ENCODE data around the gene YWHAQ.

YWHAQ gene

GRCh38 chr2:9655441-9656269, 24.9 kb upstream of the YWHAQ start:
- in situ Hi-C loops (cut with MboI; ENCODE audit: low sequenced_read_pairs), result no loop called here

GRCh38 chr2:9654452-9655100, 23.8 kb upstream of the YWHAQ start:
- in situ Hi-C loops (cut with MboI; ENCODE audit: low sequenced_read_pairs), result no loop called here

GRCh38 chr2:9653485-9654271, 22.9 kb upstream of the YWHAQ start:
- in situ Hi-C loops (cut with MboI; ENCODE audit: low sequenced_read_pairs), result no loop called here

- in situ Hi-C loops (cut with MboI; ENCODE audit: low sequenced_read_pairs), result no loop called here
Measured at GRCh38 chr2:9652898-9653479, 22.2 kb upstream of the YWHAQ start.

GRCh38 chr2:9652267-9652666, 21.5 kb upstream of the YWHAQ start:
- in situ Hi-C loops (cut with MboI; ENCODE audit: low sequenced_read_pairs), result no loop called here

- in situ Hi-C loops (cut with MboI; ENCODE audit: low sequenced_read_pairs), result no loop called here
Measured at GRCh38 chr2:9650119-9650821, 19.5 kb upstream of the YWHAQ start.

- in situ Hi-C loops (cut with MboI; ENCODE audit: low sequenced_read_pairs), result no loop called here
Measured at GRCh38 chr2:9649261-9649660, 18.5 kb upstream of the YWHAQ start.

GRCh38 chr2:9648821-9649220, 18.0 kb upstream of the YWHAQ start:
- in situ Hi-C loops (cut with MboI; ENCODE audit: low sequenced_read_pairs), result no loop called here

GRCh38 chr2:9647884-9648283, 17.1 kb upstream of the YWHAQ start:
- in situ Hi-C loops (cut with MboI; ENCODE audit: low sequenced_read_pairs), result no loop called here

- in situ Hi-C loops (cut with MboI; ENCODE audit: low sequenced_read_pairs), result no loop called here
Measured at GRCh38 chr2:9646196-9647030, 15.6 kb upstream of the YWHAQ start.

GRCh38 chr2:9644603-9645002, 13.8 kb upstream of the YWHAQ start:
- in situ Hi-C loops (cut with MboI; ENCODE audit: low sequenced_read_pairs), result no loop called here

GRCh38 chr2:9644021-9644420, 13.2 kb upstream of the YWHAQ start:
- in situ Hi-C loops (cut with MboI; ENCODE audit: low sequenced_read_pairs), result no loop called here

GRCh38 chr2:9641641-9642040, 10.8 kb upstream of the YWHAQ start:
- in situ Hi-C loops (cut with MboI; ENCODE audit: low sequenced_read_pairs), result no loop called here

GRCh38 chr2:9640403-9641104, 9.8 kb upstream of the YWHAQ start:
- in situ Hi-C loops (cut with MboI; ENCODE audit: low sequenced_read_pairs), result no loop called here

- in situ Hi-C loops (cut with MboI; ENCODE audit: low sequenced_read_pairs), result no loop called here
Measured at GRCh38 chr2:9639740-9640343, 9.0 kb upstream of the YWHAQ start.

- in situ Hi-C loops (cut with MboI; ENCODE audit: low sequenced_read_pairs), result no loop called here
Measured at GRCh38 chr2:9639000-9639602, 8.3 kb upstream of the YWHAQ start.

GRCh38 chr2:9638532-9638931, 7.7 kb upstream of the YWHAQ start:
- in situ Hi-C loops (cut with MboI; ENCODE audit: low sequenced_read_pairs), result no loop called here

- in situ Hi-C loops (cut with MboI; ENCODE audit: low sequenced_read_pairs), result no loop called here
Measured at GRCh38 chr2:9637330-9637729, 6.5 kb upstream of the YWHAQ start.

All from HL-60/S4 treated with phorbol 12-myristate 13-acetate at 8.2 ng/mL for 4 days and 3 days (cell line).